Measurements from ENCODE around the gene MRM1. TPM values are rescaled to one million over a fixed set of nuclear protein-coding genes. Genes with fewer than 3 reads are reported as not detected.

The MRM1 gene
- total RNA-seq, 3 donors from 2014 or later: 4.8 to 7.5 (median 7.2) TPM

- H3K4me3 ChIP-seq: peak overlapping the region; percentile 27 to 71 (median 43)
- intact Hi-C loops (cut with DNase I; ENCODE audit: low total_unique reads): no loop called here
Observed at GRCh38 chr17:36641331-36641876, 40.0 kb downstream of the MRM1 start.

GRCh38 chr17:36641877-36642845 is 40.8 kb downstream of the MRM1 start:
- intact Hi-C loops (cut with DNase I; ENCODE audit: low total_unique reads): no loop called here
- H3K36me3 ChIP-seq: no peaks in the 10 kb centered on the region
- peak overlapping the region; percentile 27 to 71 (median 43) for H3K4me3 ChIP-seq
- peaks cover 7 to 84% of the 10 kb centered on the region in 2 donors for H3K27me3 ChIP-seq
- TF ChIP-seq CTCF (IDR thresholded peaks at IDR 0.05) (no peak), POLR2AphosphoS5 (IDR thresholded peaks at IDR 0.05) (no peak)
- no peaks in the 10 kb centered on the region for H3K4me1 ChIP-seq
- no peak overlapping the region for H3K27ac ChIP-seq
- H3K9me3 ChIP-seq: no peaks in the 10 kb centered on the region
- no peak for DNase-seq (ENCODE audit: low spot score in 2 of 2)

More at GRCh38 chr17:36641331-36641876, 40.0 kb downstream of the MRM1 start:
- no peak overlapping the region for H3K27ac ChIP-seq
- no peaks in the 10 kb centered on the region for H3K4me1 ChIP-seq
- no peaks in the 10 kb centered on the region for H3K36me3 ChIP-seq
- no peak for DNase-seq (ENCODE audit: low spot score in 2 of 2)
- no peaks in the 10 kb centered on the region for H3K9me3 ChIP-seq
- peaks cover 7 to 76% of the 10 kb centered on the region in 2 donors for H3K27me3 ChIP-seq
- TF ChIP-seq CTCF (IDR thresholded peaks at IDR 0.05) (no peak), POLR2A (IDR thresholded peaks at IDR 0.05) (no peak), POLR2AphosphoS5 (IDR thresholded peaks at IDR 0.05) (no peak)

GRCh38 chr17:36643086-36643685 is 41.8 kb downstream of the MRM1 start:
- H3K4me1 ChIP-seq: no peaks in the 10 kb centered on the region
- no peak overlapping the region for H3K27ac ChIP-seq
- H3K27me3 ChIP-seq: peaks cover 7 to 77% of the 10 kb centered on the region in 2 donors
- intact Hi-C loops (cut with DNase I; ENCODE audit: low total_unique reads): no loop called here
- TF ChIP-seq POLR2A (IDR thresholded peaks at IDR 0.05) (no peak), CTCF (IDR thresholded peaks at IDR 0.05) (no peak), POLR2AphosphoS5 (IDR thresholded peaks at IDR 0.05) (no peak)
- H3K4me3 ChIP-seq: no peak overlapping the region
- no peak for DNase-seq (ENCODE audit: low spot score in 2 of 2)
- no peaks in the 10 kb centered on the region for H3K9me3 ChIP-seq
- no peaks in the 10 kb centered on the region for H3K36me3 ChIP-seq

- peaks cover 7 to 67% of the 10 kb centered on the region in 2 donors for H3K27me3 ChIP-seq
- no peaks in the 10 kb centered on the region for H3K9me3 ChIP-seq
- no peak overlapping the region for H3K27ac ChIP-seq
- intact Hi-C loops (cut with DNase I; ENCODE audit: low total_unique reads): no loop called here
- H3K4me1 ChIP-seq: no peaks in the 10 kb centered on the region
- no peaks in the 10 kb centered on the region for H3K36me3 ChIP-seq
- no peak for DNase-seq (ENCODE audit: low spot score in 2 of 2)
- no peak for TF ChIP-seq POLR2A (IDR thresholded peaks at IDR 0.05)
- no peak for TF ChIP-seq CTCF (IDR thresholded peaks at IDR 0.05)
- TF ChIP-seq POLR2AphosphoS5 (IDR thresholded peaks at IDR 0.05): no peak
- no peak overlapping the region for H3K4me3 ChIP-seq
Observed at GRCh38 chr17:36645422-36645821, 44.0 kb downstream of the MRM1 start.

Measured in breast epithelium (tissue), 4 donors.